Hepatic stellate cell (primary cell): ENCODE data around the gene CLDN5.
"Not testable (repeated sequence)": the region's sequence is repeated elsewhere in the genome, so short reads cannot be mapped to it uniquely, and the experiment has no call there.

ENCODE experiments used
- DNase-seq: peaks from one replicate; pipeline ENCODE4 v3.0.0; 2011; ENCODE audit warnings: low spot score

CLDN5 gene

DNA sequence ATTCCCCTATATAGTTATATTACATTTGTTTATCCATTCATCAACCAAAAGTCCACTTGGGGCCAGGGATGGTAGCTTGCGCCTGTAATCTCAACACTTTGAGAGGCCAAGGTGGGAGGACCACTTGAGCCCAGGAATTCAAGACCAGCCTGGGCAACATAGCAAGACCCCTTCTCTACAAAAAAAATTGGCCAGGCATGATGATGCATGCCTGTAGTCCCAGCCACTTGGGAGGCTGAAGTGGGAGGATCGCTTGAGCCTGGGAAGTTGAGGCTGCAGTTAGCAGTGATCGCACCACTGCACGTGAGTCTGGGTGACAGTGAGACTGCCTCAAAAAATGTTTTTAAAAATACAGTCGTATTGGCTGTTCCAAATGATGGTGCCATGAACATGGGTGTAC is 24.2 kb upstream of the CLDN5 start:
- not testable (repeated sequence) for DNase-seq

DNA sequence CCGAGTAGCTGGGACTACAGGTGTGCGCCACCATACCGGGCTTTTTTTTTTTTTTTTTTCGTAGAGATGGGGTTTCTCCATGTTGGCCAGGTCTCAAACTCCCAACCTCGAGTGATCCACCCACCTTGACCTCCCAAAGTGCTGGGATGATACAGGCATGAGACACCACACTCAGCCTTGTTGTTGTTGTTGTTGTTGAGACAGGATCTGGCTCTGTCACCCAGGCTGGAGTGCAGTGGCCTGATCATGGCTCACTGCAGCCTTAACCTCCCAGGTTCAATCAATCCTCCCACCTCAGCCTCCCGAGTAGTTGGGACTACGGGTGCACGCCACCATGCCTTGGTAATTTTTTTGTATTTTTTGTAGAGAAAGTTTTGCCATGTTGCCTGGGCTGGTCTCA is 23.4 kb upstream of the CLDN5 start:
- no peak for DNase-seq

DNA sequence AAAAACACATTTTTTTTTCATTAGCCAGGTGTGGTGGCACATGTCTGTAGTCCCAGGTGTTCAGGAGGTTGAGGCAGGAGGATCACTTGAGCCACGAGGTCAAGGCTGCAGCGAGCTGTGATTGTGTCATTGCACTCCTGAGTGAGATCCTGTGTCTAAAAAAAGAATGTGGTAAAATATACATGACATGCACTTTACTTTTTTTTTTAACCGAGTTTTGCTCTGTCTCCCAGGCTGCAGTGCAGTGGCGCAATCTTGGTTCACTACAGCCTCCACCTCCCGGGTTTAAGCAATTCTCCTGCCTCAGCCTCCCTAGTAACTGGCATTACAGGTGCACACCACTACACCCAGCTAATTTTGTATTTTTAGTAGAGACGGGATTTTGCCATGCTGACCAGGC is 22.5 kb upstream of the CLDN5 start:
- no peak for DNase-seq

DNA sequence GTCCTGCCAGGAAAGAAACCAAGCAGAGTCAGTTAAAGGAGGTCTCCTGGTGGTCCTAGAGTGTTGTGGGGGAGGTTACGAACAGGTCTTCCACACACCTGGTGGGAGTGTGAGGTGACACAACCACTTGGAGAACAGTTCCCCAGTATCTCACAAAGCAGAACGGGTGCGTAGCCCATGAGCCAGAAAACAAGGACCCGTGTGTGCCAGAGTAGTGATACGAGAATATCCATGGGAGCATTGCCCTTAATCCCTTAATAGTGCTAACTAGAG is 21.7 kb upstream of the CLDN5 start:
- no peak for DNase-seq

DNA sequence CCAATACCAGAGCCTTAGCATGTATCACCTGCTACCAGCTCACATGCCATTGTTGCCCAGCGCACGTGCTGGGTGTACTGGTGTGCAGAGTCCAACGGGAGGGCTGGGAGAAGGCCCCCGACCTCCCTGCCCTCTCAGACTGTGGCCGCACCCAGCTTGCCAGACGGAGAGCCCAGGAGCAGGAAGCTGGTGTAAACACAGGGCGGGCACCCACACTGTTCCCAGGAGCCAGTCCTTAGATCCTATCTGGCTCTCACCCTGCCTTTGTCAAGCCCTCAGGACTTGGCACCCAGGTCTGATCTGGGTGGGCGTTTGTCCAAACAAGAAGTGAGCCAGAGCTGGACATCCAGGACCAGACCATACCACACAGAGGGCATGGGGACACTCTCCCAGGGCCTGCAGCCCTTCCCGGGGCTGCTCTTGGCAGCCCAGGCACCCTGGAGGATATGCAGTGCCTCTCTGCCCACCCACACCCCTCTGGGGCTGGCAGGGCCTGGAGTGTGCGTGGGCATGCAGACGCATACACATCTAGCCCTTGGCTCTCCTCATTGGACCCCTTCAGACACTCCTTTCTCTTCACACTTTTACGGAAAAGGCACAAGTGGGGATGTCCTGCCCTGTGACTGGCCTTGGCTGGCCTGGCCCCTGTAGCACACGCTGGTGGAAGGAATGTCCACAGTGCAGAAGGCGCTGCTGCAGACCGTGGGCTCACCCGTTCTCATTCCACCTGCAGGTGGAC is 19.9 kb upstream of the CLDN5 start:
- DNase-seq: no peak

DNA sequence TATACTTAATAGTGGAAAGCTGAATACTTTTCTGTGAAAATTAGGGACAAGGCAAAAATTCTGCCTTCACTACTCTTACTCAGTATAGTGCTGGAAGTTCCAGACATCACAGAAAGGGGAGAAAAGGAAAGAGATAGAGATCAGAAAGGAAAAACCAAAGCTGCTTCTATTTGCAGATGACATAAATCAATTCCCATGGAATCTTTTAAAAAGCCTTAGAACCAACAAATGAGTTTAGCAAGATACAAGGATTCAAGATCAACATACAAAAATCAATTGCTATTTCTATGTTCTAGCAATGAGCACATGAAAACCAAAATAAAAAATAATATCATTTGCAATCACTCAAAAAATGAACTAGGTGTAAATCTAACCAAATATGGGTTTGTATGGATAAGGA is 16.2 kb upstream of the CLDN5 start:
- no peak for DNase-seq

DNA sequence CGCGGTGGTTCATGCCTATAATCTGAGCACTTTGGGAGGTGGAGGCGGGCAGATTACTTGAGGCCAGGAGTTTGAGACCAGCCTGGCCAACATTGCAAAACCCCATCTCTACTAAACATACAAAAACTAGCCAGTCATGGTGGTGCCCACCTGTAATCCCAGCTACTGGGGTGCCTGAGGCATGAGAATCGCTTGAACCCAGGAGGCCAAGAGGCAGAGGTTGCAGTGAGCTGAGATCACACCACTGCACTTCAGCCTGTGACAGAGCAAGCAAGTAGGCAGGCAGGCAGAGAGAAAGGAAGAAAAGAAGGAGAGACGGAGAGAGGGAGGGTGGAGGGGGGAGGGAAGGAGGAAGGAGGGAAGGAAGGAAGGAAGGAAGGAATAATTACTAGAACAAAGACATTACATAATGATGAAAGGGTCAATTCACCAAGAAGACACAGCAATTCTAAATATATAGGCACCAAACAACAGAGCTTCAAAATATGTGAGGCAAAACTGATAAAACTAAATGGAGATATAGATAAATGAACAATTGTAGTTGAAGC is 13.8 kb upstream of the CLDN5 start:
- no peak for DNase-seq

DNA sequence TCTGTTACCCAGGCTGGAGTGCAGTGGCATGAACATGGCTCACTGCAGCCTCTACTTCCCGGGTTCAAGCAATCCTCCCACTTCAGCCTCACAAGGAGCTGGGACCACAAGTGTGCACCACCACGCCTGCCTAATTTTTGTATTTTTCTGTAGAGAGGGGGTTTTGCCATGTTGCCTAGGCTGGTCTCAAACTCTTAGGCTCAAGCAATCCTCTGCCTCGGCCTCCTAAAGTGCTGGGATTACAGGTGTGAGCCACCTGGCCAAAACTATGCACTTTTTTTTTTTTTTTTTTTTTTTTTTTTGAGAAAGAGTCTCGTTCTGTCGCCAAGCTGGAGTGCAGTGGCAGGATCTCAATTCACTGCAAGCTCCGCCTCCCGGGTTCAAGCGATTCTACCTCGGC is 12.4 kb upstream of the CLDN5 start:
- no peak for DNase-seq

DNA sequence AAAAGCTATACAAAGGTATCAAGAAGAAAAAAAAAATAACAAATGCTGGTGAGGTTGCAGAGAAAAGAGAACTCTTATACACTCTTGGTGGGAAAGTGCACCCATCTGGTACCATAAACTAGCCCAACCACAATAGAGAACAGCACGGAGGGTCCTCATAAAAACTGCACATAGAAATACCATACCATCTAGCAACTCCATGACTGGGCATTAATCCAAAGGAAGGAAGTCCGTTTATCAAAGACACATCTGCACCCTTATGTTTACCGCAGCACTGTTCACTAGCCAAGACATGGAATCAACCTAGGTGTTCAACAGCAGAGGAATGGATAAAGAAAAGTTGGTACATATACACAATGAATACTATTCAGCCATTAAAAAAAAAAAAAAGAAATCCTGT is 10.8 kb upstream of the CLDN5 start:
- DNase-seq: no peak

DNA sequence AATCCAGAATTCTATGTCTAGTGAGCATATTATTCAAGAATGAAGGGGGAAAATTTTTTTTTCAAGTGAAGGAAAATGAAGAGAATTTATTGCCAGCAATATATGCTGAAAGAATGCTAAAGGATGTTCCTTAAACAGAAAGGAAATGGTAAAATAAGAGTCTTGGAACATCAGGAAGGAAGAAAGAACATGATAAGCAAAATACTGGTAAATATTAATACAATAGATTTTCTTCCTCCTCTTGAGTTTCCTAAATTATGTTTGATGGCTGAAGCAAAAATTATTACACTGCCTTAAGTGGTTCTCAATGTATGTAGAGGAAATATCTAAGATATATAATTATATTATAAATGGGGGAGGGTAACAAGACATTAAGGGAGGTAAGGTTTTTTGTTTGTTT is 9.6 kb upstream of the CLDN5 start:
- DNase-seq: no peak

DNA sequence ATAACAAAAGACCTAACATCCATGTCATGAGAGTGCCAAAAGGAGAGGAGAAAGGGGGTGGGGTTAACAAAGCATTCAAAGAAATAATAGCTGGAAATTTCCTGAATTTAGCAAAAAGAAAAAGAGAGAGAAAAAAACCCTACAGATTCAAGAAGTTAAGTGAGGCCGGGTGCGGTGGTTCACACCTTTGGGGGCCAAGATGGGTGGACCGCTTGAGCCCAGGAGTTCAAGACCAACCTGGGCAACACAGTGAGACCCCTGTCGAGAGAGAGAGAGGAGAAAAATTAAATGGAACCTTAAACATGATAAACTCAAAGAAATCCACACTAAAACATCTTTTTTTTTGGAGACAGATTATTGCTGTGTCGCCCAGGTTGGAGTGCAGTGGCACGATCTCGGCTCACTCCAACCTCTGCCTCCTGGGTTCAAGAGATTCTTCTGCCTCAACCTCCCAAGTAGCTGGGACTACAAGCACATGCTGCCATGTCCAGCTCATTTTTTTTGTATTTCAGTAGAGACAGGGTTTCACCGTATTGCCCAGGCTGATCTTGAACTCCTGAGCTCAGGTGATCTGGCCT is 8.9 kb upstream of the CLDN5 start:
- no peak for DNase-seq

DNA sequence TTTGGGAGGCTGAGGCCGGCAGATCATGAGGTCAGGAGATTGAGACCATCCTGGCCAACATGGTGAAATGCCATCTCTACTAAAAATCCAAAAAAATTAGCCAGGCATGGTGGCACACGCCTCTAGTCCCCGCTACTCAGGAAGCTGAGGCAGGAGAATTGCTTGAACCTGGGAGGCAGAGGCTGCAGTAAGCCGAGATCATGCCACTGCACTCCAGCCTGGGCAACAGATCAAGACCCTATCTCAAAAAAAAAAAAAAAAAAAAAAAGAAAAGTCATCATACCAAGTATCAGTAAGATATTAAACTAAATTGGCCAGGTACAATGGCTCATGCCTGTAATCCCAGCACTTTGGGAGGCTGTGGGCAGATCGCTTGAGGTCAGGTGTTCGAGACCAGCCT is 7.1 kb upstream of the CLDN5 start:
- DNase-seq: not testable (repeated sequence)

DNA sequence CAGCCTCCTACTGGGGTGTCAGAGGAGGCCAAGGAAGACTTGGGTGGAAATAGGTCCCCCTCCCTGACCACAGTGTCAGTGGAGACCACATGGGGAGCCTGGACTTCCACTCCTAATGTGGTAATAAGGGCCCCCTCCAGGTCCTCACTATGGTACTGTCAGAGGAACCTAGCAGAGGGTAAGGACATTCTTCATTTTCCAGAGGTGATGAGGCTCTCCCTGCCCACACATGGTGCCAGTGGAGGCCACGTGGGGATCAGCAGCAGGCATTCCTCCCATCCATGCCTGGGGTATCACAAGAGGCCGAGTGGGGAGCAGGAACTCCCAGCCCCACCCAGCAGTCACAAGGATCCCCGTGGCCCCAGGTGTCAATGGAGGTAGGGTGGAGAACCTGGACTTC is 6.5 kb upstream of the CLDN5 start:
- no peak for DNase-seq

DNA sequence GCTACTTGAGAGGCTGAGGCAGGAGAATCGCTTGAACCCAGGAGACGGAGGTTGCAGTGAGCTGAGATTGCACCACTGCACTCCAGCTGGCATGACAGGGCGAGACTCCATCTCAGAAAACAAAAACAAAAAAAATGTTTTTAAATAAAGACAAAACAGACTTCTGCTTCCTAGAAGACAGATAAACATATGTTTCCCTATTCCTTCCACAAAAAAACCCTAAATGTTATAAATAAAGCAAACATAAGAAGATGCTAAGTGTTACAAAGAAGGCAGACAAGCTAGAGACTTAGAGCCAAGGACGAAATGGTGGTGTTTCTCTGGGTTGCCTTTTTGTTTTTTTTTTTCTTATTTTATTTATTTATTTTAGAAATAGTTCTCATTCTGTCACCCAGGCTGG is 5.6 kb upstream of the CLDN5 start:
- no peak for DNase-seq

DNA sequence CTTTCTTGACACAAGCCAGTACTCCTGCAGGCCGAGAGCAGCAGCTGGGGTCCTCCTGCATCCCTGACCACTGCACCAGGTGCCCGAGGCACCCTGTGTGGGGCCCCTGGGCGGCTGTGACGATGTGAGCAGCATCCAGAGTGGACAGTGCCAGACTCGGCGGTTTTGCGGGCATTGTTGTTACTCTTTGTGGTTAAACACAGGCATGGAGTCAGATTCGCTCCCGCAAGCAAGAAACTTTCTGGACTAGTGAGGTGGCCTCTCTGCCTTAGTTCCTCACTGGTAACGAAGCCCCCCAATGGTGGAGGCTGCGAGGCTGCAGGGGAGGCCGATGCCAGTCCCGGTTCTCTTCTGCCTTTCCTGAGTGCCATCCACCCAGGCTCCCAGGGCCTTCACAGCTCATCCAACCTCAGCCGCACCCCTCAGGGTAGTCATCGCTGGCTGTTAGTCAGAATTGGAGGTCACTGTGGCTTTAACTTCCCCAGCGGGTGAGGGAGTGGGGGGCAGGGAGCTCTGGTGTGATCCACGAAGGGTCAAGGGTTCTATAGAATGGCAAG is 3.7 kb upstream of the CLDN5 start:
- no peak for DNase-seq

DNA sequence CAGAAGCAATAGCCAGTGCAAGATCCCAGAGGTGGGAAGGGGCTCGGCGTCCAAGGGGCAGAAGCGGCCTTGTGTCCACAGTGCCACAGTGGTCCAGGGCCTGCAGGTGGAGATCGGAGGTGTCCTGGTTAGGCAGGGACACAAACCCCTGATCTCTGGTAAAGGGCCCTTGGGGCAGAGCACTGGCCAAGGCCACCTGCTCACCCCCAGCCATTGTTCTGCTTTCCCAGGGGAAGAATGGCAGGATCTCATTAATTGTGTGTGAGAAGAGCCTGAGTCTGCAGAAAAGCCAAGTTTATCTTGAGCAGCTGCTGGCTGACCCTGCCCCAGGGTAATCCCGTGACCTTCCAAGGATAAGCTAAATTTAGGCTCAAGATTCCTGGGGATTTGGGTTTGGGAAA is 3.1 kb upstream of the CLDN5 start:
- no peak for DNase-seq

DNA sequence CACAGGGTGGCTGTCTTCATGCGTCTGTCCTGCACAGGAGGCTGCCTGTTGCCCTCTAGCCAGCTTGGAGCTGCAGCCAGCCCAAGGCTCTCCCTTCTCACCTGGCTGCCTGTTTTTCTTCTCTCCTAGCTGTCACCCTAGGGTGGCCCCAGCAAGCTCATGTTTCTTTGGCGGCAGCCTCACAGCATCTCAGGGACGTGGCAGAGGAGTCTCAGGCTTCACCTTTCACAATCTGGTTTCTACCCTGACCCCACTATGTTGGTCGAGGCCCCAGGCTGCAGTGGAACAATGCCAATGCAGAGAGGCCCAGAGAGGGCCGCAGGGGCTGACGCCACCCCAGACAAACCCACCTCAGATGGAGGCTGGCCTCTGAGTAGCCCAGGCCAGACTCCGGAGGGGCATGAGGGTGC is 2.5 kb upstream of the CLDN5 start:
- DNase-seq: no peak

DNA sequence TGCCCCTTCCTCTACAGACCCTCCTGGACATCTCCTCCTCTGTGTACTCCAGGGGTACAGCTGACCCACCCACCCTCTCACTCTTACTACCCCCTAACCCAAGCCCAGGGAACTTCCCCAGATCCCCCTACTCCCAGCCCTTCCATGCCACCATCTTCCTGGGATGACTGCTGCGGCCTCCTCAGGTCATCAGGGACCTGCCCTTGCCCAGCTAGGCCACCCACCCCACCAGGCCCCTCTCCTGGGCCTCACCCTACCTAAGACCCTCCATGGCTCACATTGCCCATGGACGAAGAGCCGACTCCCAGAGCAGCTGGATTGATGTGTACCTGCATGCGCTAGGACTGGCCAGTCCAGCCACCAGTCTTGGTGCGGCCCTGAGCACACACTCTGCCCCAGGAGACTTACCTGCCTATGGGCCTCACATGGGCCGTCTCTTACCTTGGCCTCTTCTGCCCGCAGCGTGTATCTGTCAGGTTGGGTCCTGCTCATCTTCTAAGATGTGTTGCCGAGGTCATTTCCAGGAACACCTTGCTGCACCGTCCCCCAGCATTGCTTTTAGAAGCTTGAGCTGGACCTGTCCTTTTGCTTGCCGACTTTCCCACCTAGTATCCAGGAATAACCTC is 2.0 kb upstream of the CLDN5 start:
- DNase-seq: no peak

DNA sequence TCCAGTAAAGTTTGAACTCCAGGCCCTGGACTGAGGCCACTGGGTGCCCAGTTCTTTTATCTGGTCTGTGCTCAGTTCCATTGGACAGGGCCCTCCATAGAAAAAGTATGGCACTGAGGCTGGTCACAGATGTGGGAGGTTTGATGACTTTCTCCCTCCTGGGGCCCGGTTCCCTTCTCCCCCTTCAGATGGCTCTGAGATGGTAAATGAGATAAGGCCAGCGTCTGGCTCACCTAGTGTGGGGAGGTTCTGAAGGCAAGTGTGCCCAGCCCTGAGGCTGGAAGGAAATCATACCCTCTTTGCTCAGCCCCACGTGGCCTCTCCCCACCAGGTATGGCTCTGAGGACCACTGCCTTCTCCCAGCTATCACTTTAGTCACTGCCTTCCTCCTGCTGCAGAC is 1.5 kb upstream of the CLDN5 start:
- no peak for DNase-seq

DNA sequence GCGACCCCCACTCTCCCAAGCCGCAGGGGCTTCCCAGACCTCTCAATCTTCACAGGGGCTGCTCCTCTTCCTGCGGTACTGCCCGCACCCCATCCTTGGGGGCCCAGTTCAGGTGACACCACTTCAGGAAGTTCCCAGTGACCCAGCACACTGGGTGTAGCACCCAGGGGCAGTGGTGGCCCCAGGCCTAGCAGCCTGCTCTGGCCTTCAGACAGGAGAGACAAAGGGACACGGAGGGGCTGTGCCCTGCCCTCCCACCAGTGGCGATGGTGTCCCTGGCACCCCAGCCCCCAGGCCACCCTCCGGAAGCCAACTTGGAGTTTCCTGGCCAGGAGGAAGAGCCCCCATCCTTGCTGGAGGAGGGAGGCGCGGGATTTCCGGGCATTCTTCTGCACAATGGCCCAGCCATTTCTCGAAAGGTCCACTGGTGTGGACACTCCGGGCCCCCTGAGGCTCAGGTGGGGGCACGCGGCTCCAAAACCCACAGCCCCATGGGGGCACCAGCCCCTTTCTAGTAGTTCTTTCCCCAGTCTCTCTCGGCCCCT is 978 bp upstream of the CLDN5 start:
- DNase-seq: no peak

DNA sequence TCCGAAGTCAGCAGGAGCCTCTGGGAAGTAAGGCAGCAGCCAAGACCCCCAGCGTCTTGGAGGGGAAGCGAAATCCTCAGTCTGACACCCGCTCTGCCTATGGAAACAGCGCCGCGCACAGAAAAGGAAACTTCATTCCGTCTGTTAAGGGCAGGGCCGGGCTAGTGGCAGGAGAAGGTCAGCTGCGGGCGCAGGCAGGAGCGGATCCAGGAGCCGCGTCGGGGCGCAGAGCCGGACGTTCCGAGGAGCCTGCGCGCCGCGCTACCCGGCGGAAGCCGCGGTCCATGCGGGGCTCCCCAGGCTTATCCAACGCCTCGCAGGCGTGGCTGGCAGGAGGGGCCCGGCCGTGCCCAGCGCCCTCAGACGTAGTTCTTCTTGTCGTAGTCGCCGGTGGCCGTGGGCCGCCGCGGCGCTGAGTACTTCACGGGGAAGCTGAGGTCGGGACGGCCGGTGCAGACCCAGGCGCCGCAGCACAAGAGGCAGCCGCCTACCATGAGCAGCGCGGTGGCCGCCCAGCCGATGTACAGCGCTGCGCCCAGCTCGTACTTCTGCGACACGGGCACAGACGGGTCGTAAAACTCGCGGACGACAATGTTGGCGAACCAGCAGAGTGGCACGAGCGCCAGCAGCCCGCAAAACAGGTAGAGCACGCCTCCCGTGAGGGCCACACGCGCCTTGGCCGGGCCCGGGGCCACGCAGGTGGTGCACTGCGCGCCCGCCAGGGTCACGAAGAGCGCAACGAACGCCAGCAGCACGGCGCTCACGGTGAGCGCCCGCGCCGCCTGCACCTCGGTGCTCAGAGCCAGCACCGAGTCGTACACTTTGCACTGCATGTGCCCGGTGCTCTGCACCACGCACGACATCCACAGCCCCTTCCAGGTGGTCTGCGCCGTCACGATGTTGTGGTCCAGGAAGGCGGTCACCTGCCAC is 705 bp downstream of the CLDN5 start:
- DNase-seq: no peak

DNA sequence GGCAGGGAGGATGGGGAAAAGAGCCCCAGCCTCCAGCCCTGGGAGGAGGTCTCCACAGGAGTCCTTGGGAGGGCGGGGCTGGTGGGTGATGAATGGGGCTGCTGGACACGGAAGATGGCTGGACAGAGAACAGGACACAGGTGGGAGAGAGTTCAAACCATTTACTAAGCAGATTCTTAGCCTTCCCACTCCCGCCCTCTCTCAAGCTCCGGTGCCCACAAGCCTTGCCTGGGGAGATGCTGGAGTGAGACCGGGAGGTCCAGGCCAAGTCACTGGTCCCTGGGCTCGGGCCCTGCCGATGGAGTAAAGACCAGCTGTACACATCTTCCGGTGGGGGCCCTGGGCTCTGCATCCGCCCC is 1.4 kb downstream of the CLDN5 start:
- DNase-seq: no peak
